Activated CD8-positive, alpha-beta T cell treated with anti-CD3 and anti-CD28 coated beads, Interleukin-2, amount 10 ng/mL, durations not matched to agents 7 days and 5 days (primary cell): ENCODE measurements around the gene TST. TPM values are rescaled to one million over a fixed set of nuclear protein-coding genes. Genes with fewer than 3 reads are reported as not detected.

Experiments
- ATAC-seq: fragments of 150-1000 bp; cut with Tn5 transposase; one replicate; pipeline ENCODE4 v1.10.0; 2021; ENCODE audit warnings: moderate library complexity
- CTCF ChIA-PET: fragments of 350-600 bp; sonication (Branson Sonifier 250); formaldehyde crosslinking; loops from one replicate; lab custom pipeline; 2021; ENCODE audit warnings: antibody characterized with exemption; lab: Charles Lee
- POLR2A ChIA-PET: fragments of 350-600 bp; sonication (Branson Sonifier 250); formaldehyde crosslinking; loops from one replicate; lab custom pipeline; 2021; ENCODE audit warnings: antibody characterized with exemption; lab: Charles Lee
- DNase-seq: peaks from one replicate; pipeline ENCODE4 v3.0.0-alpha.2; 2020
- H3K27ac Mint-ChIP-seq: one replicate; pipeline ENCODE4 v1.8.0; 2021; ENCODE audit warnings: mild to moderate bottlenecking, mixed read lengths
- H3K27me3 Mint-ChIP-seq: one replicate; pipeline ENCODE4 v1.8.0; 2021; ENCODE audit warnings: low read depth, mixed read lengths
- H3K36me3 Mint-ChIP-seq: one replicate; pipeline ENCODE4 v1.8.0; 2021; ENCODE audit warnings: low read depth, mixed read lengths
- H3K4me1 Mint-ChIP-seq: one replicate; pipeline ENCODE4 v1.8.0; 2021; ENCODE audit warnings: low read depth, mixed read lengths
- H3K4me3 Mint-ChIP-seq: one replicate; pipeline ENCODE4 v1.8.0; 2021; ENCODE audit warnings: mild to moderate bottlenecking, mixed read lengths
- H3K9me3 Mint-ChIP-seq: one replicate; pipeline ENCODE4 v1.8.0; 2022; ENCODE audit warnings: mixed read lengths; ENCODE audit not compliant: insufficient read depth
- total RNA-seq, 2 experiments: library from RNA; stranded (reverse); gene quantifications; one replicate each; pipeline ENCODE4 v1.2.3, GENCODE V29; 2021

The TST gene
- total RNA-seq, 2 experiments from 2014 or later: 8.3 to 9.4 TPM

- H3K9me3 Mint-ChIP-seq: no peaks in the 10 kb centered on the region
- H3K4me3 Mint-ChIP-seq: no peak overlapping the region
- ATAC-seq: no peak
- no peak overlapping the region for H3K27ac Mint-ChIP-seq
- POLR2A ChIA-PET: no interaction called here
- CTCF ChIA-PET: interaction anchor here (1.5 kb wide), 1 partner anchor 10 kb away, joined by 3 read pairs; the partner anchor contains the start of gene MPST
- peaks cover 37% of the 10 kb centered on the region for H3K27me3 Mint-ChIP-seq
- peaks cover 5% of the 10 kb centered on the region for H3K36me3 Mint-ChIP-seq
- H3K4me1 Mint-ChIP-seq: no peaks in the 10 kb centered on the region
- DNase-seq: no peak
These were observed 9.1 kb downstream of the TST start for GRCh38 chr22:37010174-37010573.

GRCh38 chr22:37009490-37009889, 9.8 kb downstream of the TST start:
- Mint-ChIP-seq H3K9me3 (no peaks in the 10 kb centered on the region), H3K4me1 (no peaks in the 10 kb centered on the region), H3K36me3 (peaks cover 5% of the 10 kb centered on the region), H3K27ac (no peak overlapping the region), H3K27me3 (peaks cover 39% of the 10 kb centered on the region), H3K4me3 (no peak overlapping the region)
- DNase-seq: no peak
- ChIA-PET POLR2A (interaction anchor here (0.6 kb wide), 1 partner anchor 423 kb away, joined by 5 read pairs; no protein-coding TSS in a partner anchor), CTCF (interaction anchor here (1.1 to 2.0 kb wide), 2 partner anchors 12 to 32 kb away, joined by 4 to 8 read pairs; no protein-coding TSS in a partner anchor)
- no peak for ATAC-seq

- Mint-ChIP-seq H3K36me3 (peaks cover 5% of the 10 kb centered on the region), H3K27me3 (peaks cover 39% of the 10 kb centered on the region), H3K4me1 (no peaks in the 10 kb centered on the region), H3K27ac (no peak overlapping the region), H3K9me3 (no peaks in the 10 kb centered on the region), H3K4me3 (no peak overlapping the region)
- ChIA-PET CTCF (interaction anchor here (1.1 to 2.0 kb wide), 4 partner anchors 12 to 31 kb away, joined by 3 to 8 read pairs (median 4); no protein-coding TSS in a partner anchor), POLR2A (no interaction called here)
- DNase-seq (no peak), ATAC-seq (no peak)
These were observed 10.9 kb downstream of the TST start for GRCh38 chr22:37008365-37008764.

GRCh38 chr22:37007651-37008050, 11.6 kb downstream of the TST start:
- no peak overlapping the region for H3K4me3 Mint-ChIP-seq
- ATAC-seq (no peak), DNase-seq (no peak)
- peaks cover 5% of the 10 kb centered on the region for H3K36me3 Mint-ChIP-seq
- no peak overlapping the region for H3K27ac Mint-ChIP-seq
- no peaks in the 10 kb centered on the region for H3K9me3 Mint-ChIP-seq
- no peaks in the 10 kb centered on the region for H3K4me1 Mint-ChIP-seq
- ChIA-PET POLR2A (no interaction called here), CTCF (interaction anchor here (1.5 to 2.0 kb wide), 2 partner anchors 13 to 14 kb away, joined by 4 to 8 read pairs; no protein-coding TSS in a partner anchor)
- peaks cover 43% of the 10 kb centered on the region for H3K27me3 Mint-ChIP-seq

GRCh38 chr22:37002633-37003032, 16.6 kb downstream of the TST start:
- Mint-ChIP-seq H3K27ac (no peak overlapping the region), H3K27me3 (peaks cover 28% of the 10 kb centered on the region), H3K36me3 (peaks cover 5% of the 10 kb centered on the region), H3K9me3 (no peaks in the 10 kb centered on the region), H3K4me3 (no peak overlapping the region), H3K4me1 (no peaks in the 10 kb centered on the region)
- POLR2A ChIA-PET: no interaction called here
- DNase-seq (no peak), ATAC-seq (no peak)
- CTCF ChIA-PET: interaction anchor here (1.1 kb wide), 1 partner anchor 147 kb away, joined by 3 read pairs; no protein-coding TSS in a partner anchor

- POLR2A ChIA-PET: no interaction called here
- no peak overlapping the region for H3K27ac Mint-ChIP-seq
- ATAC-seq (no peak), DNase-seq (no peak)
- H3K9me3 Mint-ChIP-seq: no peaks in the 10 kb centered on the region
- no peaks in the 10 kb centered on the region for H3K4me1 Mint-ChIP-seq
- no peak overlapping the region for H3K4me3 Mint-ChIP-seq
- CTCF ChIA-PET: interaction anchor here (1.1 kb wide), 1 partner anchor 146 kb away, joined by 3 read pairs; no protein-coding TSS in a partner anchor
- H3K36me3 Mint-ChIP-seq: peaks cover 5% of the 10 kb centered on the region
- peaks cover 27% of the 10 kb centered on the region for H3K27me3 Mint-ChIP-seq
These were observed 17.4 kb downstream of the TST start for GRCh38 chr22:37001826-37002225.

- Mint-ChIP-seq H3K9me3 (no peaks in the 10 kb centered on the region), H3K4me1 (no peaks in the 10 kb centered on the region), H3K36me3 (peaks cover 5% of the 10 kb centered on the region), H3K27me3 (peaks cover 20% of the 10 kb centered on the region), H3K4me3 (no peak overlapping the region), H3K27ac (no peak overlapping the region)
- ChIA-PET POLR2A (no interaction called here), CTCF (no interaction called here)
- ATAC-seq: no peak
- DNase-seq: no peak
These were observed 18.3 kb downstream of the TST start for GRCh38 chr22:37000676-37001534.

GRCh38 chr22:36999463-36999862, 19.8 kb downstream of the TST start:
- Mint-ChIP-seq H3K9me3 (no peaks in the 10 kb centered on the region), H3K36me3 (no peaks in the 10 kb centered on the region), H3K27ac (no peak overlapping the region), H3K27me3 (peaks cover 17% of the 10 kb centered on the region), H3K4me1 (no peaks in the 10 kb centered on the region), H3K4me3 (no peak overlapping the region)
- POLR2A ChIA-PET: no interaction called here
- DNase-seq: no peak
- no peak for ATAC-seq
- CTCF ChIA-PET: interaction anchor here (0.9 kb wide), 1 partner anchor 22 kb away, joined by 4 read pairs; no protein-coding TSS in a partner anchor

GRCh38 chr22:36998620-36999351, 20.5 kb downstream of the TST start:
- Mint-ChIP-seq H3K27ac (no peak overlapping the region), H3K27me3 (peaks cover 17% of the 10 kb centered on the region), H3K4me1 (no peaks in the 10 kb centered on the region), H3K4me3 (no peak overlapping the region), H3K36me3 (no peaks in the 10 kb centered on the region), H3K9me3 (no peaks in the 10 kb centered on the region)
- no peak for DNase-seq
- ChIA-PET CTCF (interaction anchor here (0.9 to 1.1 kb wide), 2 partner anchors 21 to 45 kb away, joined by 4 read pairs; no protein-coding TSS in a partner anchor), POLR2A (no interaction called here)
- ATAC-seq: no peak

GRCh38 chr22:36997746-36998145, 21.5 kb downstream of the TST start:
- H3K27ac Mint-ChIP-seq: no peak overlapping the region
- ChIA-PET POLR2A (no interaction called here), CTCF (interaction anchor here (1.0 to 1.4 kb wide), 3 partner anchors 9 to 141 kb away, joined by 3 to 4 read pairs (median 3); no protein-coding TSS in a partner anchor)
- H3K36me3 Mint-ChIP-seq: no peaks in the 10 kb centered on the region
- no peak for ATAC-seq
- H3K4me3 Mint-ChIP-seq: no peak overlapping the region
- H3K4me1 Mint-ChIP-seq: no peaks in the 10 kb centered on the region
- H3K9me3 Mint-ChIP-seq: no peaks in the 10 kb centered on the region
- DNase-seq: no peak
- H3K27me3 Mint-ChIP-seq: peaks cover 14% of the 10 kb centered on the region

- POLR2A ChIA-PET: no interaction called here
- CTCF ChIA-PET: interaction anchor here (1.7 kb wide), 1 partner anchor 13 kb away, joined by 5 read pairs; no protein-coding TSS in a partner anchor
- Mint-ChIP-seq H3K27ac (no peak overlapping the region), H3K9me3 (peaks cover 7% of the 10 kb centered on the region), H3K4me1 (no peaks in the 10 kb centered on the region), H3K27me3 (peaks cover 16% of the 10 kb centered on the region), H3K4me3 (no peak overlapping the region), H3K36me3 (peaks cover 1% of the 10 kb centered on the region)
- ATAC-seq (no peak), DNase-seq (no peak)
These were observed 28.0 kb downstream of the TST start for GRCh38 chr22:36991206-36991605.
